Activated CD4-positive, alpha-beta T cell treated with anti-CD3 and anti-CD28 coated beads, Interleukin-2, amount 50 U/mL, for 24 hours (primary cell): ENCODE measurements around the gene CCT4.
"Not testable (repeated sequence)": the region's sequence is repeated elsewhere in the genome, so short reads cannot be mapped to it uniquely, and the experiment has no call there.

Experiments used
- DNase-seq, 2 donors: peaks; one replicate each; pipeline ENCODE4 v3.0.0-alpha.2; 2020; ENCODE audit warnings: low read depth in 1 of 2, low spot score in 1 of 2

CCT4 gene

GRCh38 chr2:61879351-61879750 lies 9.1 kb downstream of the CCT4 start:
- DNase-seq = not testable (repeated sequence)

- DNase-seq = no peak
Observed at GRCh38 chr2:61878761-61879160, 9.7 kb downstream of the CCT4 start.

- no peak for DNase-seq
Observed at GRCh38 chr2:61877571-61878245, 10.7 kb downstream of the CCT4 start.

DNA sequence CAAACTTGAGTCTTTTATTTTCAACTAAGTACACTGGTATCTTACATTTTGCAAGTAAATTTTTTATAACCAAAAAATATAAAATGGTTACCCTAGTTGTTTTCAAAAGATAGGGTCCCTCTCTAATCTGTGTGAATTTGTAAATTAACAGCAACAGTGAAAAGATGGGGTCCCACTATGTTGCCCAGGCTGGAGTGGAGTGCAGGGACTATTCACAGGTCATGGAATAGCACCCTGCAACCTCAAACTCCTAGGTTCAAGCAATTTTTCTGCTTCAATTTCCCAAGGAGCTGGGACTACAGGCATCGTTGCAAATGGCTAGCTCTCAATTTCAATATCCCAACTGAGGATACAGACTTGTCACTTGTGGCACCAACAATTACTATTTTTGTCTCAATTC lies 12.1 kb downstream of the CCT4 start:
- DNase-seq = no peak

- DNase-seq = not testable (repeated sequence)
Observed at GRCh38 chr2:61866482-61867089, 21.9 kb downstream of the CCT4 start.

DNA sequence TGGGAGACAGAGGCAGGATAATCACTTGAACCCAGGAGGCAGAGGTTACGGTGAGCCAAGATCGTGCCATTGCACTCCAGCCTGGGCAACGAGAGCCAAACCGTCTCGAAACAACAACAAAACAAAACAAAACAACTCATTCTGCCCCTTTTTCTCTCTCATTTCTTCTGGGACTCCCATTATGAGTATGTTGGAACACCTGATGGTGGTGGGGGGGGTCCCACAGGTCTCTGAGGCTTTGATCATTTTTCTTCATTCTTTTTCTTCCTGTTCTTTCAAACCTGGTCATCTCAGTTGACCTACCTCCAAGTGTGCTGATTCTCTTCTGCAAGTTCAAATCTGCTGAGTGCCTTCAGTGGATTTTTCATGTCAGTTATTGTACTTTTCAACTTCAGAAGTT lies 26.4 kb downstream of the CCT4 start:
- no peak for DNase-seq

DNA sequence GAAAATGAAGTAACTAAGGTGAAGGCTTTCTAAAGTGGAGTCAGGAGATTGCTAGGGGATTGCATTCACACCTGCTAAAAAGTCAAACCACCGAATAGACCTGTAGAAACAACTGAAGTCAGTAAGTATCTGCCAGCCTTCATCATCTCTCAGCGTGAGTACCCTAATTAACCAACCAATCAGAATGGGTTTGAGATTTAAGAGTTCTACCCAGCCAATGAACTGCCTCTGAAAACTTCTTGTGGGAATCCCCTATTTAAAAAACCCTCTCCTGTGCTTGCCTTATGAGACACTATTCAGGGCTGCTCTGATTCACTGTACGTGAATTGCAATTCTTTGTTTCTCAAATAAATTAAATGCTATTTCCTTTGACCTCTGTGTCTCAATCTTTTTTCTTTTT lies 31.2 kb downstream of the CCT4 start:
- DNase-seq = no peak

DNA sequence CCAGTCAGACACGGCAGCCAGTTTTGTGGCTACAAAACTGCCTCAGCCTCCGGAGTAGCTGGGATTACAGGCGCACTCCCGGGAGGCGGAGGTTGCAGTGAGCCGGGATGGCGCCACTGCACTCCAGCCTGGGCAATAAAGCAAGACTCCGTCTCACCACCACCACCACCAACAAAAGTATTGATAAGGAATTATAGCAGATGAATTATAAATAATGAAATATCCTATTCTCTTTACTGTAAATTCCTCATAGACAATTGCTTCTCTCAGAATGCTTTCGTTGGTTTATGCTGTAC lies 33.2 kb downstream of the CCT4 start:
- no peak for DNase-seq

- peak; percentile 63 to 91 for DNase-seq
Observed at GRCh38 chr2:61854564-61855317, 33.7 kb downstream of the CCT4 start.

DNA sequence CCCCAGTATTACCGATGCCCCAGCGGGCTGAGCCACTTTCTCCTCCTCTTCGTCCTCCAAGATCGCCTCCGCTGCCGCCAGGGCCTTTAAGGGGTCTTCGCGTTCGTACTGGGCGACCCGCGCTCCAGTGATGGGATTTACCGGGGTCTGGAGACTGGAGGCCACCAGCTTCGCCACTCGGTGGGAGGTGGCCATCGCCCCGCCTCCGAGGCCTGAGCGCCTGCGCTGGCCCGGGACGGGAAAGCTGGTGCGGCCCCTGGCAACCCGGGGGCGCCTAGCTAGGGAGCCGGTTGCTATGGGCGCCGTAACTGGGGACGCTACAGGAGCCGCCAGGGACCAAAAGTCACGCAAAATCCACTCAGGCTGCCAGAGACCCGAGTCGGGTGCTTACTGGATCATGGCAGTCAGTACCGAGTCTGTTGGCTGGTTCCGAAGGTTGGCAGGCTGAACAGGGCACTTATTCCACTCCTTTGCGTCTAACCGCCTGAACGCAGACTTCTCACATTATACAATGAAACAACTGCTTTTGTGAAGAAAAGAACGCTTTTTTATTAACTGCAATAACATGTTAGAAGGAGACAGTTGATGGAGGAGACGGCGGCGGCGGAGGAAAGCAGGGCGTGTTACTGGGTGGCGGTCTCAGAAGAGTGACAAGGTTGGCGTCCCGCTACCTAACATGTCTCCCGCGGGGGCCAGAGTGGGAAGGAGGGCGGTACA lies 34.5 kb downstream of the CCT4 start, which contains the start of gene FAM161A:
FAM161A (minus strand) TSS at position 214 of the 717 bp plus-strand sequence; CDS start at position 195, 19 bp downstream.
- DNase-seq = peak; percentile 51 to 66

DNA sequence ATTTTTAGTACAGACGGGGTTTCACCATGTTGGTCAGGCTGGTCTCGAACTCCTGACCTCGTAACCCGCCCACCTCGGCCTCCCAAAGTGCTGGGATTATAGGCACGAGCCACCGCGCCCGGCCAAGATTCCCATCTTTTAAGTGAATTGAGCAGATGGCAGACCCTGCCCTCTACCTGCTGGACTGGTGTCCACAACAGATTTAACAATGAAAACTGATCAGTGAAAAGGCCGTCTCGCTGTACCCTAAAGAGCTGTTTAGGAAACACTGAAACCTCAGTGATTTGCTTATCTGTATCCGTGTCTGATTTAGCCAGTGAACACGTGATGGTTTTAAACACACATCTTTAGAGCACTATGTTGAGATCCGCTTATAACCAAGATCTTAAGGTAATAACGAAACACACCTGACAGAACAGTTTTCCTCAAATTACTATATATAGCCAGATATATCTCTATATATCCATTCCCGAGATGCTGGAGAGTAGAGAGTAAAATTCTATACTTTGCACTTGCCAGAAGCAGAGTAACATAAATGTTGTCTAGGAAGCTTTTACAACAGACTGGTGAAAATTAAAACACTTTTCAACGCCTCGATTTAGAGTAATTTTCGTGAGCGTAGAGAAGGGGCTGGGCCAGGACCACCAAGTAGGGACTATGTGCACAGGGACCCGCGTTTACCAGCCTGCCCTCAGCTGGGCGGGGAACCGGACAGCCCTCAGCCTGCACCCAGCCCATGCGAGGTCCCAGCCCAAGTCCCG lies 35.2 kb downstream of the CCT4 start:
- no peak for DNase-seq

- not testable (repeated sequence) for DNase-seq
Observed at GRCh38 chr2:61851270-61851669, 37.2 kb downstream of the CCT4 start.

GRCh38 chr2:61845320-61845719 lies 43.1 kb downstream of the CCT4 start:
- no peak for DNase-seq

GRCh38 chr2:61841286-61841685 lies 47.2 kb downstream of the CCT4 start:
- DNase-seq = no peak

DNA sequence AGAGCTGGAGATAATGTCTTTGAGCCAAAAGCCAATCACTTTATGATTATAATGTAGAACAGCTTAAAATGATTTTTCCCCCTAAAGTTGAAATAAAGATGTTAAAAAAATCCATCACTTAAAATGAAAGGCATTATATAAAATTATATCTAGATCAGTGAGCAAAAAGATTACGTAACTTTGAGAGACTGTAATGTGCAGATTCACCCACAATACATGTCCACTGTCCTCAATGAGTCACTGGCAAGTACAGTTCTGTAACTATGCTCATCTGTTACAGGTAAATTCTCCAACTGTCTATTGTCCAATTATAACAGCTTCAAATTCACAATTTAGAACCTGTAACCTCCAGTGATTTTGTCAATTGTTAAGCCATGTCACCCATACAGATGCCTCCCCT lies 53.6 kb downstream of the CCT4 start:
- no peak for DNase-seq

DNA sequence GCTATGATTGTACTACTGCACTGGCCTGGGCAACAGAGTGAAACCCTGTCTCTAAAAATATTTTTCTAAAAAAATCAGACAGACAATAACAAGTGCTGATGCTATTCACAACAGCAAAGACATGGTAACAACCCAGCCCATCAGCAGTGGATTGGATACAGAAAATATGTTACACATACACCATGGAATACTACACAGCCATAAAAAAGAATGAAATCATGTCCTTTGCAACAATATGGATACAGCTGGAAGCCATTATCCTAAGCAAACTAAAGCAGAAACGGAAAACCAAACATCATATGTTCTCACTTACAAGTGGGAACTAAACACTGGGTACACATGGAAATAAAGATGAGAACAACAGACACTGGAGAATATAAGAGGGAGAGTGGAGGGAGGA lies 54.5 kb downstream of the CCT4 start:
- no peak for DNase-seq

- DNase-seq = no peak
Observed at GRCh38 chr2:61832183-61832841, 56.1 kb downstream of the CCT4 start.

DNA sequence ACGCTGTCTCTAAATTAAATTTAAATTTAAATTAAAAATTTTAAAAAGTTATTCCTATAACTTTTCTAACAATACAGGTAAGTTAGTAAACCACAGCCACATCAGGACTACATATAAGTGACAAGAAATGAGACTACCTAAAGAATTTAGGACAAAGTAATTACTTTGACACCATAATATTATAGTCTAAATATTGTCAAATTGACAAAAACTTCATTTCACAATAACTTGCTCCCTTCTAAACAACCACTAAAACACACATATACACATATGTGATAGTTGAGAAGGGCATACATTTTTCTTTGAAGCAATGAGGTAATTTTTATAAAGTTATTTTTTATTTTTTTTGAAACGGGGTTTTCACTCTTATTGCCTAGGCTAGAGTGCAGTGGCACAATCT lies 66.2 kb downstream of the CCT4 start:
- DNase-seq = no peak
